H9 (cell line): ENCODE measurements around the gene ANO10. TPM values are rescaled to one million over a fixed set of nuclear protein-coding genes. Genes with fewer than 3 reads are reported as not detected.

Experiments used
- DNase-seq: peaks from one replicate; pipeline ENCODE4 v3.0.0-alpha.2; 2017
- H2AFZ ChIP-seq: one replicate; pipeline ENCODE4 v1.6.1; 2013; ENCODE audit warnings: mild to moderate bottlenecking, low read length, control low read depth, moderate library complexity
- H2AK5ac ChIP-seq: 2 replicates; pipeline ENCODE4 v1.6.1; 2013; ENCODE audit warnings: low read length, control low read depth, mixed read lengths; ENCODE audit not compliant: insufficient read length
- H2BK120ac ChIP-seq: one replicate; pipeline ENCODE4 v1.6.1; 2013; ENCODE audit warnings: low read depth, mild to moderate bottlenecking, low read length, control low read depth, inconsistent platforms; ENCODE audit not compliant: poor library complexity, severe bottlenecking
- H2BK12ac ChIP-seq: 2 replicates; pipeline ENCODE4 v1.6.1; 2013; ENCODE audit warnings: low read length, control low read depth, mixed read lengths, low read depth; ENCODE audit not compliant: insufficient read length
- H2BK15ac ChIP-seq: 2 replicates; pipeline ENCODE4 v1.6.1; 2013; ENCODE audit warnings: low read depth, low read length, control low read depth
- H2BK20ac ChIP-seq: one replicate; pipeline ENCODE4 v1.6.1; 2013; ENCODE audit warnings: low read depth, mild to moderate bottlenecking, low read length, control low read depth, inconsistent platforms; ENCODE audit not compliant: poor library complexity, severe bottlenecking
- H2BK5ac ChIP-seq: 2 replicates; pipeline ENCODE4 v1.6.1; 2013; ENCODE audit warnings: low read length, control low read depth, mixed read lengths; ENCODE audit not compliant: insufficient read length
- H3K14ac ChIP-seq: 2 replicates; pipeline ENCODE4 v1.6.1; 2013; ENCODE audit warnings: low read length, control low read depth; ENCODE audit not compliant: insufficient read depth
- H3K18ac ChIP-seq: 2 replicates; pipeline ENCODE4 v1.6.1; 2013; ENCODE audit warnings: low read depth, mild to moderate bottlenecking, mixed read lengths, low read length, control low read depth; ENCODE audit not compliant: insufficient read length
- H3K23ac ChIP-seq: 2 replicates; pipeline ENCODE4 v1.6.1; 2013; ENCODE audit warnings: low read length, control low read depth, mixed read lengths, low read depth; ENCODE audit not compliant: insufficient read length
- H3K23me2 ChIP-seq: 2 replicates; pipeline ENCODE4 v1.6.1; 2013; ENCODE audit warnings: low read depth, mild to moderate bottlenecking, mixed read lengths, low read length, control low read depth; ENCODE audit not compliant: insufficient read length, poor library complexity, severe bottlenecking
- H3K27ac ChIP-seq: 2 replicates; pipeline ENCODE4 v1.5.1; 2013; ENCODE audit warnings: low read length, control low read depth, mixed read lengths, low read depth; ENCODE audit not compliant: insufficient read length
- H3K27me3 ChIP-seq: 2 replicates; pipeline ENCODE4 v1.6.1; 2013; ENCODE audit warnings: low read length, control low read depth, inconsistent platforms; ENCODE audit not compliant: insufficient read depth
- H3K4ac ChIP-seq: 2 replicates; pipeline ENCODE4 v1.6.1; 2013; ENCODE audit warnings: low read depth, mild to moderate bottlenecking, control low read depth, inconsistent platforms, low read length, moderate library complexity
- H3K4me1 ChIP-seq: 2 replicates; pipeline ENCODE4 v1.6.1; 2013; ENCODE audit warnings: low read length, control low read depth, inconsistent platforms; ENCODE audit not compliant: insufficient read depth
- H3K4me2 ChIP-seq: 2 replicates; pipeline ENCODE4 v1.6.1; 2013; ENCODE audit warnings: low read length, control low read depth, mixed read lengths; ENCODE audit not compliant: insufficient read length, insufficient read depth
- H3K56ac ChIP-seq: 2 replicates; pipeline ENCODE4 v1.6.1; 2013; ENCODE audit warnings: low read depth, mild to moderate bottlenecking, mixed read lengths, low read length, control low read depth; ENCODE audit not compliant: insufficient read length
- H3K79me1 ChIP-seq: 2 replicates; pipeline ENCODE4 v1.6.1; 2013; ENCODE audit warnings: low read depth, mild to moderate bottlenecking, moderate library complexity, low read length, control low read depth, inconsistent platforms; ENCODE audit not compliant: insufficient read depth, poor library complexity, severe bottlenecking
- H3K79me2 ChIP-seq: 2 replicates; pipeline ENCODE4 v1.6.1; 2013; ENCODE audit warnings: low read length, control low read depth, inconsistent platforms; ENCODE audit not compliant: insufficient read depth
- H3K9ac ChIP-seq: 2 replicates; pipeline ENCODE4 v1.6.1; 2013; ENCODE audit warnings: low read length, control low read depth, mixed read lengths; ENCODE audit not compliant: insufficient read length; ENCODE audit errors: extremely low read depth
- H3K9me3 ChIP-seq: one replicate; pipeline ENCODE4 v1.6.1; 2013; ENCODE audit warnings: low read depth, low read length, inconsistent platforms; ENCODE audit not compliant: control insufficient read depth
- H3T11ph ChIP-seq: one replicate; pipeline ENCODE4 v1.6.1; 2013; ENCODE audit warnings: mild to moderate bottlenecking, low read length, control low read depth, inconsistent platforms
- H4K20me1 ChIP-seq: one replicate; pipeline ENCODE4 v1.6.1; 2013; ENCODE audit not compliant: control insufficient read depth, insufficient read length, insufficient read depth
- H4K5ac ChIP-seq: 2 replicates; pipeline ENCODE4 v1.6.1; 2013; ENCODE audit warnings: low read depth, mild to moderate bottlenecking, mixed read lengths, low read length, control low read depth; ENCODE audit not compliant: insufficient read length
- H4K8ac ChIP-seq: replicated peaks from 2 replicates; pipeline ENCODE4 v1.6.1; 2013; ENCODE audit warnings: low read length, control low read depth, mixed read lengths, low read depth; ENCODE audit not compliant: insufficient read length
- H4K91ac ChIP-seq: 2 replicates; pipeline ENCODE4 v1.6.1; 2013; ENCODE audit warnings: low read depth, mild to moderate bottlenecking, moderate library complexity, mixed read lengths, low read length, control low read depth; ENCODE audit not compliant: insufficient read length
- H3K27ac Mint-ChIP-seq, 3 experiments: 2 replicates in 2 of 3; 3 replicates in 1 of 3; pipeline ENCODE4 v1.8.0; 2020 to 2021; ENCODE audit warnings: mixed read lengths in 3 of 3, mild to moderate bottlenecking in 1 of 3, moderate library complexity in 1 of 3
- H3K27me3 Mint-ChIP-seq: 2 replicates; pipeline ENCODE4 v1.8.0; 2021; ENCODE audit warnings: low read depth, mild to moderate bottlenecking, moderate library complexity, mixed read lengths
- H3K36me3 Mint-ChIP-seq, 3 experiments: 2 replicates in 2 of 3; 3 replicates in 1 of 3; pipeline ENCODE4 v1.8.0; 2020 to 2021; ENCODE audit warnings: low read depth in 3 of 3, mixed read lengths in 3 of 3; ENCODE audit not compliant: insufficient read depth in 1 of 3
- H3K4me1 Mint-ChIP-seq, 2 experiments: 2 replicates each; pipeline ENCODE4 v1.8.0; 2020; ENCODE audit warnings: mixed read lengths in 2 of 2
- H3K4me3 Mint-ChIP-seq, 2 experiments: 2 replicates in 1 of 2; 3 replicates in 1 of 2; pipeline ENCODE4 v1.8.0; 2020 to 2021; ENCODE audit warnings: mild to moderate bottlenecking in 2 of 2, mixed read lengths in 2 of 2, moderate library complexity in 1 of 2
- H3K9me3 Mint-ChIP-seq, 2 experiments: 2 replicates in 1 of 2; 3 replicates in 1 of 2; pipeline ENCODE4 v1.8.0; 2020; ENCODE audit warnings: mild to moderate bottlenecking in 2 of 2, mixed read lengths in 2 of 2, moderate library complexity in 1 of 2
- WGBS: extraction: QIAGEN DNeasy Blood & Tissue Kit; methylation state at CpG from one replicate; pipeline ENCODE4 v1.1.7; 2013; ENCODE audit warnings: missing lambda C conversion rate, low lambda C conversion rate, mixed read lengths; ENCODE audit not compliant: insufficient read length; ENCODE audit errors: extremely low coverage; 5-methylcytosine and 5-hydroxymethylcytosine counted together
- total RNA-seq: library from RNA; stranded (reverse); gene quantifications from 2 replicates; pipeline ENCODE4 v1.2.1, GENCODE V29; 2021
- TF ChIP-seq, protein P1 (sequence below): fragments of 200-600 bp; sonication (generic); conservative IDR thresholded peaks from 3 replicates; pipeline ENCODE4 v1.8.0; 2021; ENCODE audit warnings: antibody characterized with exemption, mild to moderate bottlenecking

ANO10 gene
- total RNA-seq, 1 experiment from 2014 or later, result 38.7 TPM

DNA sequence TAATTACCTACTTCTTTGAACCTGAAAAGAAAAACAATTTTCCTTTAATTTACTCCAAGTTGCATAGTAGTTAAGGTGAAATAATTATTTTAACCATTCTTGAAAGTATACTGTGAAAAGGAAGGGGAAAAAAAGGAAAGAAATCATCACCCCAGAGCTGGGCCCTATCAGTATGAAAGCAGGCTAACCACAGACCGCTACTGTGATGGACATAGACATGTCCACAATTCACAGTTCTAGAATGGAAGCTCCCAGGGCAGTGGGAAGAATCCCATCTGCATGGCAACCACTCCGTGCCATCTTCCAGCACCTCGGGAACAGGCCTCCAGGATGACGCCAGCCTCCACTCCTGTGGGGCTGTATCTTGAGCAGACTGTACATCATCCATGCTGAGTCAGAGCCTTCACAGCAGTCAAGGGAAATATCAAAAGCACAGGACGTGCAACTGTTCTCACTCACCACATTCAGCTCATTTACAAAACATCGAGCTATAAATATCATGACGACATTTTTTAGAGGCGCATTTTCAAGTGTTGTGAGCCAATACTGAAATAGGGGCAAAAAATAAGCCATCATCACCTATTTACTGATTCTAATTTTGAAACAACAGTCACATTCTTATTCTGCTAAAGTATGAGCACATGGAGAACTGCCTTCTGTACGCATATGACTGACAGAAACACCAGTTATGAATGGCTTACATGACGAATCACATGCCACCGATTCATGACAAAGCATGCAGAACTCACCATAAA, 215.7 kb downstream of the ANO10 start:
- no peak overlapping the region for H2AK5ac ChIP-seq
- TF ChIP-seq, protein P1, sequence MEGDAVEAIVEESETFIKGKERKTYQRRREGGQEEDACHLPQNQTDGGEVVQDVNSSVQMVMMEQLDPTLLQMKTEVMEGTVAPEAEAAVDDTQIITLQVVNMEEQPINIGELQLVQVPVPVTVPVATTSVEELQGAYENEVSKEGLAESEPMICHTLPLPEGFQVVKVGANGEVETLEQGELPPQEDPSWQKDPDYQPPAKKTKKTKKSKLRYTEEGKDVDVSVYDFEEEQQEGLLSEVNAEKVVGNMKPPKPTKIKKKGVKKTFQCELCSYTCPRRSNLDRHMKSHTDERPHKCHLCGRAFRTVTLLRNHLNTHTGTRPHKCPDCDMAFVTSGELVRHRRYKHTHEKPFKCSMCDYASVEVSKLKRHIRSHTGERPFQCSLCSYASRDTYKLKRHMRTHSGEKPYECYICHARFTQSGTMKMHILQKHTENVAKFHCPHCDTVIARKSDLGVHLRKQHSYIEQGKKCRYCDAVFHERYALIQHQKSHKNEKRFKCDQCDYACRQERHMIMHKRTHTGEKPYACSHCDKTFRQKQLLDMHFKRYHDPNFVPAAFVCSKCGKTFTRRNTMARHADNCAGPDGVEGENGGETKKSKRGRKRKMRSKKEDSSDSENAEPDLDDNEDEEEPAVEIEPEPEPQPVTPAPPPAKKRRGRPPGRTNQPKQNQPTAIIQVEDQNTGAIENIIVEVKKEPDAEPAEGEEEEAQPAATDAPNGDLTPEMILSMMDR, result no peak
- H3K27ac ChIP-seq, result no peak overlapping the region
- no peak overlapping the region for H2BK15ac ChIP-seq
- no peak overlapping the region for H3K23ac ChIP-seq
- Mint-ChIP-seq H3K27ac (no peak overlapping the region; a peak in 1 of 7 replicates), H3K36me3 (no peaks in the 10 kb centered on the region; a peak in 1 of 7 replicates), H3K4me1 (0 out of 4 replicates have a peak, but pooled peaks cover 0 to 4% of the 10 kb centered on the region in 2 experiments), H3K27me3 (no peaks in the 10 kb centered on the region), H3K4me3 (no peak overlapping the region), H3K9me3 (no peaks in the 10 kb centered on the region)
- no peak overlapping the region for H3K14ac ChIP-seq
- no peak overlapping the region for H2BK20ac ChIP-seq
- H4K91ac ChIP-seq, result no peak overlapping the region
- no CpG with 5 or more reads among the region's 11 CpGs for WGBS
- H3K18ac ChIP-seq, result no peak overlapping the region
- no peak overlapping the region for H4K8ac ChIP-seq
- no peak overlapping the region for H3K56ac ChIP-seq
- H2BK12ac ChIP-seq, result no peak overlapping the region
- no peaks in the 10 kb centered on the region for H3K4me1 ChIP-seq
- H3K9me3 ChIP-seq, result no peaks in the 10 kb centered on the region
- no peaks in the 10 kb centered on the region for H3K79me2 ChIP-seq
- H2AFZ ChIP-seq, result no peak overlapping the region
- no peak overlapping the region for H2BK120ac ChIP-seq
- DNase-seq, result no peak
- no peaks in the 10 kb centered on the region for H3K79me1 ChIP-seq
- H3K9ac ChIP-seq, result no peak overlapping the region
- H2BK5ac ChIP-seq, result no peak overlapping the region
- H3K23me2 ChIP-seq, result no peaks in the 10 kb centered on the region
- no peaks in the 10 kb centered on the region for H3K27me3 ChIP-seq
- H3K4me2 ChIP-seq, result no peak overlapping the region
- no peak overlapping the region for H4K5ac ChIP-seq
- H3T11ph ChIP-seq, result no peak overlapping the region
- no peaks in the 10 kb centered on the region for H4K20me1 ChIP-seq
- no peak overlapping the region for H3K4ac ChIP-seq
